ENCODE measurements around the gene COL20A1. TPM values are rescaled to one million over a fixed set of nuclear protein-coding genes. Genes with fewer than 3 reads are reported as not detected.

COL20A1 gene
- total RNA-seq, 1 donor from 2014 or later = not detected

GRCh38 chr20:63349516-63349895 is 56.5 kb downstream of the COL20A1 start:
- no peak overlapping the region for H3K4me3 Mint-ChIP-seq (ENCODE audit: unreplicated experiment)
- no peaks in the 10 kb centered on the region for H3K36me3 Mint-ChIP-seq (ENCODE audit: unreplicated experiment)
- TF ChIP-seq, protein P1, sequence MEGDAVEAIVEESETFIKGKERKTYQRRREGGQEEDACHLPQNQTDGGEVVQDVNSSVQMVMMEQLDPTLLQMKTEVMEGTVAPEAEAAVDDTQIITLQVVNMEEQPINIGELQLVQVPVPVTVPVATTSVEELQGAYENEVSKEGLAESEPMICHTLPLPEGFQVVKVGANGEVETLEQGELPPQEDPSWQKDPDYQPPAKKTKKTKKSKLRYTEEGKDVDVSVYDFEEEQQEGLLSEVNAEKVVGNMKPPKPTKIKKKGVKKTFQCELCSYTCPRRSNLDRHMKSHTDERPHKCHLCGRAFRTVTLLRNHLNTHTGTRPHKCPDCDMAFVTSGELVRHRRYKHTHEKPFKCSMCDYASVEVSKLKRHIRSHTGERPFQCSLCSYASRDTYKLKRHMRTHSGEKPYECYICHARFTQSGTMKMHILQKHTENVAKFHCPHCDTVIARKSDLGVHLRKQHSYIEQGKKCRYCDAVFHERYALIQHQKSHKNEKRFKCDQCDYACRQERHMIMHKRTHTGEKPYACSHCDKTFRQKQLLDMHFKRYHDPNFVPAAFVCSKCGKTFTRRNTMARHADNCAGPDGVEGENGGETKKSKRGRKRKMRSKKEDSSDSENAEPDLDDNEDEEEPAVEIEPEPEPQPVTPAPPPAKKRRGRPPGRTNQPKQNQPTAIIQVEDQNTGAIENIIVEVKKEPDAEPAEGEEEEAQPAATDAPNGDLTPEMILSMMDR (IDR thresholded peaks at IDR 0.05) = no peak
- no peaks in the 10 kb centered on the region for H3K4me1 Mint-ChIP-seq (ENCODE audit: unreplicated experiment)
- DNase-seq (ENCODE audit: extremely low spot score, unreplicated experiment) = no peak
- H3K27me3 Mint-ChIP-seq (ENCODE audit: unreplicated experiment) = no peaks in the 10 kb centered on the region
- no peak overlapping the region for H3K27ac Mint-ChIP-seq (ENCODE audit: unreplicated experiment)
- H3K9me3 Mint-ChIP-seq (ENCODE audit: unreplicated experiment) = no peaks in the 10 kb centered on the region

GRCh38 chr20:63350196-63350595 is 57.2 kb downstream of the COL20A1 start:
- Mint-ChIP-seq H3K4me1 (ENCODE audit: unreplicated experiment) (no peaks in the 10 kb centered on the region), H3K9me3 (ENCODE audit: unreplicated experiment) (no peaks in the 10 kb centered on the region), H3K27ac (ENCODE audit: unreplicated experiment) (no peak overlapping the region), H3K27me3 (ENCODE audit: unreplicated experiment) (no peaks in the 10 kb centered on the region), H3K36me3 (ENCODE audit: unreplicated experiment) (no peaks in the 10 kb centered on the region), H3K4me3 (ENCODE audit: unreplicated experiment) (no peak overlapping the region)
- TF ChIP-seq, protein P1 (IDR thresholded peaks at IDR 0.05) = no peak
- DNase-seq (ENCODE audit: extremely low spot score, unreplicated experiment) = no peak

- Mint-ChIP-seq H3K27me3 (ENCODE audit: unreplicated experiment) (no peaks in the 10 kb centered on the region), H3K27ac (ENCODE audit: unreplicated experiment) (no peak overlapping the region)
- TF ChIP-seq, protein P1 (IDR thresholded peaks at IDR 0.05) = no peak
These were observed 57.8 kb downstream of the COL20A1 start for GRCh38 chr20:63350597-63351325.

DNA sequence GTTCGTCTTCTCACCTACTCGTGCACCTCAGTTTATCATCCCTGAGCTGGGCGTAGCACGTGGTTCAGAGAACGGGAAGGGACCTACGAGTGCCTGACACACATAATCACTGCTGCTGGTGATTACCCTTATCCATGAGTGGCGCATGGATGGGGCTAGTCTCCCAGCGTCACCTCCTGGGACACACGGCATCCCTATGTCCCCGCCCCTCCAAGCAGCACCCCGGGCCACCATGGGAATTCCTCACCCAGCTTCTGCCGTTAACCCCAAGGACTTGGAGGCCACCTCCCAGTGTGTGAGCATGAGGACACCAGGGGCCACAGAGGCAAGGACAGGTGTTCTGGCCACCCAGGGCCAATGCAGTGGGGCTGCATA is 58.3 kb downstream of the COL20A1 start:
- Mint-ChIP-seq H3K36me3 (ENCODE audit: unreplicated experiment) (no peaks in the 10 kb centered on the region), H3K27me3 (ENCODE audit: unreplicated experiment) (no peaks in the 10 kb centered on the region), H3K4me3 (ENCODE audit: unreplicated experiment) (no peak overlapping the region)

More at GRCh38 chr20:63350597-63351325, 57.8 kb downstream of the COL20A1 start:
- Mint-ChIP-seq H3K4me3 (ENCODE audit: unreplicated experiment) (no peak overlapping the region), H3K36me3 (ENCODE audit: unreplicated experiment) (no peaks in the 10 kb centered on the region), H3K4me1 (ENCODE audit: unreplicated experiment) (no peaks in the 10 kb centered on the region), H3K9me3 (ENCODE audit: unreplicated experiment) (no peaks in the 10 kb centered on the region)
- no peak for DNase-seq (ENCODE audit: extremely low spot score, unreplicated experiment)

More for the DNA sequence above, 58.3 kb downstream of the COL20A1 start:
- TF ChIP-seq, protein P1 (IDR thresholded peaks at IDR 0.05) = no peak
- Mint-ChIP-seq H3K27ac (ENCODE audit: unreplicated experiment) (no peak overlapping the region), H3K4me1 (ENCODE audit: unreplicated experiment) (no peaks in the 10 kb centered on the region), H3K9me3 (ENCODE audit: unreplicated experiment) (no peaks in the 10 kb centered on the region)
- DNase-seq (ENCODE audit: extremely low spot score, unreplicated experiment) = no peak

Data from osteocyte (in vitro differentiated cells).